ENCODE results near the gene MRPL20.
A peak's percentile ranks its signal among the peaks of the same experiment; 100 is the strongest.
"Not testable (repeated sequence)": the region's sequence is repeated elsewhere in the genome, so short reads cannot be mapped to it uniquely, and the experiment has no call there.

MRPL20 gene

DNA sequence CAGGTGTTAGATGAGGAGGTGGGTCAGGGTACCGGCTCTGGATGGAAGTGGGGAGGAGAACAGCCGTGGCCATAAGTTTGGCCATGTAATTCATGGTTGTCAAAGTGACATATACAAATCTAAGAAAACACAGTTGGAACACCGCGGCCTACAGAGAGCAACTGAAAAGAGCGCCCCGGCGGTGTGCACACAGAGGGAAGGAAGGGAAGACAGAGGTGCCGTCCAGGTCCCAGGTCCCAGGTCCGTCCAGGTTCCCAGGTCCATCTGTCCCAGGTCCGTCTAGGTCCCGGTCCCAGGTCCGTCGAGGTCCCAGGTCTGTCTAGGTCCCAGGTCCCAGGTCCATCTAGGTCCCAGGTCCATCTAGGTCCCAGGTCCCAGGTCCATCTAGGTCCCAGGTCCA lies 4.5 kb upstream of the MRPL20 start:
- DNase-seq (ENCODE audit: extremely low read depth in 1 of 2, low read depth in 1 of 2) = no peak

DNA sequence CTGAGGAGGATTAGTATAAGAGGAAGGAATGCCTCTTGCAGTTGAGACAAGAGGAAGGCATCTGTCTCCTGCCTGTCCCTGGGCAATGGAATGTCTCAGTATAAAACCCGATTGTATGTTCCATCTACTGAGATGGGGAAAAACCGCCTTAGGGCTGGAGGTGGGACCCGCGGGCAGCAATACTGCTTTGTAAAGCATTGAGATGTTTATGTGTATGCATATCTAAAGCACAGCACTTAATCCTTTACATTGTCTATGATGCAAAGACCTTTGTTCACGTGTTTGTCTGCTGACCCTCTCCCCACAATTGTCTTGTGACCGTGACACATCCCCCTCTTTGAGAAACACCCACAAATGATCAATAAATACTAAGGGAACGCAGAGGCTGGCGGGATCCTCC lies 3.1 kb upstream of the MRPL20 start:
- not testable (repeated sequence) for DNase-seq (ENCODE audit: extremely low read depth in 1 of 2, low read depth in 1 of 2)

DNA sequence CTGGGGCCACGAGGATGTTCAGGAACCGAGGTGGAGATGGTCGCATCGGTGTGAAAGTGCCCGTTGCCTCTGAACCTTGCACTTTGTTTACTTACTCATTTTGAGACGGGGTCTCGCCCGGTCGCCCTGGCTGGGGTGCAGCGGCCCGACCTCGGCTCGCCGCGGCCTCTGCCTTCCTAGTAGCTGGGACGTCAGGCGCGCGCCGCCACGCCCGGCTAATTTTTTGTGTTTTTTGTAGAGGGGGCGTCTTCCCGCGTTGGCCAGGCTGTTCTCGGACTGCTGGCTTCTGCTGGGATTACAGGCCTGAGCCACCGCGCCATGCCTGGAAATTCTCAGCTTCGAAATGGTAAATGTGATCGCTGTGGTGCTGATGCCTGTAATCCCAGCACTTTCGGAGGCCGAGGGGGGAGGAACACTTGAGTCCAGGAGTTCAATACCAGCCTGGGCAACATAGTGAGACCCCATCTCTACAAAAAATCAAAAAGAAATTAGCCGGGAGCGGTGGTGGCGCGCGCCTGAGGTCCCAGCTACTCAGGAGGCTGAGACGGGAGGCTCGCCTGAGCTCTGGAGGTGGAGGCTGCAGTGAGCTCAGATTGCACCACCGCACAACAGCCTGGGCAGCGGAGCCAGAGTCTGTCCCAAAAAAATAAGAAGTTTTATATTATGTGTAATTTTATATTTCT lies 684 bp upstream of the MRPL20 start:
- DNase-seq (ENCODE audit: extremely low read depth in 1 of 2, low read depth in 1 of 2) = no peak

DNA sequence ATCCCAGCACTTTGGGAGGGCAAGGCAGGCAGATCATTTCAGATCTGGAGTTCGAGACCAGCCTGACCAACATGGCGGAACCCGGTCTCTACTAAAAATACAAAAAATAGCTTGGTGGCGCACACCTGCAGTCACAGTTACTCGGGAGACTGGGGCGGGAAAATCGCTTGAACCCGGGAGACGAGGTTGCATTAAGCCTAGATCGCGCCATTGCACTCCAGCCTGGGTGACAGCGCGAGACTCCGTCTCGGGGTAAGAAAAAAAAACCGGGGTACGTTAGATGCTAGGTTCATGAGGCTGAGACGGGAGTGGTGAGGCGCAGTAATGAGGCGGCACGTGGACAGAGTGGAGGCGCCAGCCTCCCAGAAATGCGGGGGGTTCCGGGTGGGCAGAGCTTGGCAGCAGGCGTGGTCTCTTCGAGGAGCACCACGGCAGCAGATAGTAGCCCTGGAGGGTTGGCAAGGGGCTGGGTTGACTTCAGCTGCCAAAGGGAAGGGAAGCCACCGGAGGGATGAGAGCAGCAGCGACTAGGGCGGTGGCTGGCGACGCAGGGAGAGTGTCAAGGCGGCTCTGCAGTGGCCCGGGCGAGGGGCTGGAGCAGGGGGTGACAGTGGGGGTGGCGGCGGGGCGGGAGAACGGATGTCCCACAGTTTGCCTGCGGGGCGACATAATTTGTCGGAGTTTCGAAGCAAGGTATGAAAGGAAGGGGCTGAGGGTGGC lies 832 bp downstream of the MRPL20 start:
- no peak for DNase-seq (ENCODE audit: extremely low read depth in 1 of 2, low read depth in 1 of 2)

DNA sequence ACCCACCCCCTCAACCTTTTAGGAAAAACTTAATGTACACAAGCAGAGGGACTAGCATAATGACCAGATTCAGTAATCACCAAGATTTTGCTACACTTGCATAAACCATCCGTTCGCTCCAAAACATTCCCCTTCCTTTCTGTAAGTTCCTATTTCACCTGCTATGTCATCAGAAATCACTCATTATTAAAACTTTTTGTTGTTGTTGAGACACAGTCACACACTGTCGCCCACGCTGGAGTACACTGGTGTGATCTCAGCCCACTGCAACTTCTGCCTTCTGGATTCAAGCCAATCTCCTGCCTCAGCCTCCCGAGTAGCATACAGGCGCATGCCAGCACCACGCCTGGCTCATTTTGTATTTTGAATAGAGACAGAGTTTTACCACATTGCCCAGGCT lies 3.4 kb downstream of the MRPL20 start:
- no peak for DNase-seq (ENCODE audit: extremely low read depth in 1 of 2, low read depth in 1 of 2)

DNA sequence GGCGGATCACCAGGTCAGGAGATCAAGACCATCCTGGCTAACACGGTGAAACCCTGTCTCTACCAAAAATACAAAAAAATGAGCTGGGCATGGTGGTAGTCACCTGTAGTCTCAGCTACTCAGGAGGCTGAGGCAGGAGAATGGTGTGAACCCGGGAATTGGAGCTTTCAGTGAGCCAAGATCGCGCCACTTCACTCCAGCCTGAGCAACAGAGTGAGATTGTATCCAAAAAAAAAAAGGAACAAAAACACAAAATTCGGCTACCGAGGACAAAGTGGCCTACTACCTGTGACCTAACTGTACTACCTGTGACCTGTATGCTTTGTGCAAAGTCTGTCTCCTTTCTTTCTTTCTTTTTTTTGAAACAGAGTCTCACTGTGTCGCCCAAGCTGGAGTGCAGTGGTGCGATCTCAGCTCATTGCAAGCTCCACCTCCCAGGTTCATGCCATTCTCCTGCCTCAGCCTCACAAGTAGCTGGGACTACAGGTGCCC lies 4.1 kb downstream of the MRPL20 start:
- DNase-seq (ENCODE audit: extremely low read depth in 1 of 2, low read depth in 1 of 2) = not testable (repeated sequence)

DNA sequence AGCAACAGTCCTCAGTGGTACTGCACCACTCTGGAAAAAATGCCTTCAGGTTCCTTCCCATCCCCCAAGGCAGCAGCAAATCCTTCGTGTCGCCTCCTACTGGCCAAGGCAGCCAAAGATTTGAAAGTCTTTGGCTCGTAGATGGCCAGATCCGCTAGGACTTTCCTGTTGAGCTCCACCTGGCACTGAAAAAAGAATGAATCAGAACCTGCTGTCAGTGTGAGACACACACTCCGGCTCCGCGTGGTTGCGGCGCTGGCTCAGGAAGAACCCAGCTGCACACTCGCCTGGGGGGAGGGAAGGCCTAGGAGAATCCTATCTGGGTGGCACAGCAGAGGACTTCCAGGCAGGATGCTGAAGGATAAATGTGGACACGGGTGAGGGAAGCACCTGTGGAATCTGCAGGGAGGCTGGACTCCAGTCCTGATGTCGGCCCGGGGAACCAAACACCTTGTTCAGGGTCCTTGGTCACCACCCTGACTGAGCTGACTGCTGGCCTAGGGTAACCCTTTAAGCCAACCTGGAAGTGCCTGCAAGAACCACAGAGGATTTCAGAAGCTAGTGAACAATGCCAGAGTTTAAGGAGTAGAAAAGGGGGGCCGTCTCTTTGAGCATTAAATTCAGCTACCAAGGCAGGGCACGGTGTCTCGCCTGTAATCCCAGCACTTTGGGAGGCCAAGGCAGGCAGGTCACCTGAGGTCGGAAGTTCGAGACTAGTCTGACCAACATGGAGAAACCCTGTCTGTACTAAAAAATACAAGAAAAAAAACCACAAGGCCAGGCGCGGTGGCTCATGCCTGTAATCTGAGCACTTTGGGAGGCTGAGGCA lies 4.8 kb downstream of the MRPL20 start:
- no peak for DNase-seq (ENCODE audit: extremely low read depth in 1 of 2, low read depth in 1 of 2)

DNA sequence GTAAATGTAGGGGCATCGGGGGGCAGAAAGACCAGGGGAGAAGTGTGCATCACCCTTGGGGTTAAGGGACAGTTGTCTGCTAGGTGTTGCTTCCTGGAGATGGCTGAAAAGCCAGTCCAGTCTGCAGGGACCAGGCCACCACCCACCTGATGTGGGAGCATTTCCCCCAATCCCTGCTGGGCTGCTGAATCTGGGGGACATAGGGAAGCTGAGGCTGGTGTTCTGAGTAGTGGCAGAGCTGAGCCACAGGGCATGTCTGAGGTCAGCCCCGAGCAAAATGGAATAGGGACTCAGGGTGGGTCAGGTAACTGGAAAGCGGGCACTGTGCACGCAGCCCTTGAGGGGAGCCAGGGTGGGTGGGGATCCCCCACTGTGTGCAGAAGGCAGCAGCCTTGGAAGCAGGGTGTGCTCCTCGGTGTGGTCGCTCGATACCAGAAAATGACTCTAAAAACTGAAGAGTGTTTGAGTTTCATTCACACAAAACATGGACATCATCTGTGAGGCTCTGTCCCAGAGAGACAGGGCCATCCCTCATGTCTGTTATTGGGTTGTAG lies 5.6 kb downstream of the MRPL20 start:
- DNase-seq (ENCODE audit: extremely low read depth in 1 of 2, low read depth in 1 of 2) = no peak

DNA sequence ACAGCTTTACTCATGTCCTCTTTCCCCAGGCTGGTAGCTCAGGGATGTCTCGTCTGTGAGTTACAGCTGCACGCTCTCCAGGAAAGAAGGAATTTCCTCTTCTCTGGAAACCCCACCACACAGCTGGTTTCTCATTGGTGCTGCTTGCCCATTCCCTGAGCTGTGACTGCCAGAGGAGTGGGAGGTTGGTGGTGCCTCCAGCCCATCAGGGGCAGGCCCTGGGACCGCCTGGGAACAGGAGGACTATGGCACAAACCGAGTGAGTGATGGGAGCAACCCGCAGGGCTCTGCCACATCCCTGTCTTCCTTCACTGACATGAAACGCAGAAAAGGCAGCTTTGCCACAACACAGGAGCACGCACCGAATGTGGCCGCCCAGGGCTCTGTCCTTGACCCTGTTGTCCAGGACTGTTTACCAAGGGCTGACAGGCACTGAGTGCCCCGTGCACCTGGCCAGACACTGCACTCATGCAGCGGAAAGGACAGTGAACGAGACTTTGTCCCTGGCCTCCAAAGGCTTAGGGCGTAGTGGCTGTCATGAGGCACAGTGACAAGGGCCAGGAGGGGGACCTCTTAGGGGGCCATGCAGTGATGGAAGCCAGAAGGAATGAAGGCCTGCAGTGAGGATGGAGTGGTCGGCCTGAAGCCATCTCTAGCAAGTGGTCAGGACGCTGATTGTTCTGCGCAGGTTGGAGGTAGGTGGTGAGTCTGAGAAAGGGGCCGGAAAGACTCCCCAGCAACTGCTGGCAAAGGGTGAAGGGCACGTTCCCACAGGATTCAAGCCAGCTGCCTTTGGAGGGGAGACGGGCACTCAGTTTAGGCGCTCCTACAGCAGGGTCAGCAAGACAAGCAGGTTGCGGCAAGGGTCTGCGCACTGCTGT lies 6.3 kb downstream of the MRPL20 start:
- DNase-seq (ENCODE audit: extremely low read depth in 1 of 2, low read depth in 1 of 2) = no peak

DNA sequence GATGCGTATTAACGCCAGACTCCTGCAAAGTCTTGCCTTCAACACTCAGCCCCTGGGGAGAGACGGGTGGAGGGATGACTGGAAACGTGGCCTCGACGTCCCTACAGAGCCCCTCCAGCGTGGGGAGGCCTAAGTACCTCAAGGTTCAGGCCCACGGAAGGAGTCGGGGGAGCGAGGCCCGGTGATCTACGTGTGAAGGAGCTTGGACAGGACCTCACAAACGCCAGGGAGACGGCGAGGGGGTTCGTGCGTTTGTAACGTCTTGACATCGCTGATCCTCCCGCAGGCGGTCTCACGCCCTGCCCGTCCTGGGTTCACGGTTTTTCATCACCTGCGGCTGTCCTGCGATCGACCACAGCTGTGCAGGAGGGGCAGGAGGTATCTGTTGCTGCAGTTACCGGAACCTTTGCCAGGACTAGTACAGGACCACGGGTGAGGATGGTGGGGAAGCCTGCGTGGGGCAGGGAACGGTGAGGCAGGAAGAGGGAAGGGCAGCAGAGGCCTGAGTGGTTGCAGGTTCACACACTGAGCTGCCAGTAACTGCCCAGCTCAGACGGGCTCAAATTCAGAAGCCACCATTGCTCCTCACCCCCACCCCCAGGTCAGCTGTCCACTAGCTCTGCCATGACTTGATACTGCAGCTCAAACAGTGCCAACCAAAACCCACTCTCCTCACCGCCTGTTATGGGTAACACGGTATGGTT lies 7.1 kb downstream of the MRPL20 start:
- no peak for DNase-seq (ENCODE audit: extremely low read depth in 1 of 2, low read depth in 1 of 2)

DNA sequence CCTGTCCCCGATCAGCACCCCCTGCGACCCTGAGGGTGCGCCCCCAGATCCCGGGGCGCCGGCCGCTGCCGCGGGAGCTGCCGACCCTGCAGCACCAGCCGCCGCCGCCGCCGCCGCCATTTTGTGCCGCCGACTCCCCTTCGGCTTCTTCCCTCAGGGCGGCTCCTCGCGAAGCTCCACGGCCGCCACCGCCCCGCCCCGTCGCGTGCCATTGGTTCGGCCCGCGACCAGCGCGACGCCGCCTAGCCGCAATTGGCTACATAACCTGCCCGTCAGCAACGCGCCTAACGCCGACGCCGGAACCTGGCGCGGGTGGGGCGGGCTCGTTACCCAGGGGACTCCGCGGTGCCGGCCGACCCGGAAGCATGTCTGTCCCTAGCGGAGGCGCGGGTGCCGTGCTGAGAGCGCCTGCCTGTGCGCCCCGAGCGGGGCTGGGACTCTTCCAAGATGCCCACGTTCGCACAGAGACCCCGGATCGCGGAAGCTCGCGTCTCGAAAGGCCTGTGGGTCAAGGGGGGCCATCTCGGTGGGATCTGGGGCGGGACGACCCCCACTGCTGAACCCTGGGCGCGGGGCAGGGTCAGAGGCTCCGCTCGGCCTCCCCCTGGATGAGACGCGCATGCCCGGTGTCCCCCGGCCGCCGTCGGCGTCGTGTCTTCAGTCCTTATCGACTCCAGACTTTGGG lies 7.8 kb downstream of the MRPL20 start, which contains the start of gene CCNL2:
Gene CCNL2, minus strand, starts transcription at position 149 of the 685 bp plus-strand sequence. Its CDS starts 29 bp downstream, at position 120.
- peak; percentile 98 to 100 for DNase-seq (ENCODE audit: extremely low read depth in 1 of 2, low read depth in 1 of 2)

DNA sequence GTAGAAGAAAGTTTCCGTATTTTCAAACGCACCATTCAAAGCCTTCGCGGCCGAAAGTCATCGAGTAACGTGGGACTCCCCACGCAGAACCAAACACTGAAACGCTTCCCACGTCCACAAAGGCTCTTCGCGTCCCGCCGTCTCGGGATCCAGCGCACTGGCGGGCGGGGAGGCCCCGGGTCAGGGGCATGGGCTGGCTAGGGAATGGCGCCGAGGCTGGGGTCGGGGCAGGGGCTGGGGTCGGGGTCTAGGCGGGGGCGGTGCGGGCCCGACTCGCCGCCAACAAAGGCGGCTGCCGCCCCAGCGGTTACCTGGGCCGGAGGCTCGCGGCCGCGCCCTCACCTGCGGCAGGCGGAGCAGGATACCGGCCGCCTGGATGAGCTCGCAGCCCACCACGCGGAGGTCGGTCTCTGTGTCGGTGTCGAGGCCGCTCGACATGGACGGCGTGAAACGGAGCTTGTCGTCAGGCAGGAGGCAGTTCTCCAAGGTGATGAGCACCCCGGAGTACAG lies 8.4 kb downstream of the MRPL20 start:
- no peak for DNase-seq (ENCODE audit: extremely low read depth in 1 of 2, low read depth in 1 of 2)

DNA sequence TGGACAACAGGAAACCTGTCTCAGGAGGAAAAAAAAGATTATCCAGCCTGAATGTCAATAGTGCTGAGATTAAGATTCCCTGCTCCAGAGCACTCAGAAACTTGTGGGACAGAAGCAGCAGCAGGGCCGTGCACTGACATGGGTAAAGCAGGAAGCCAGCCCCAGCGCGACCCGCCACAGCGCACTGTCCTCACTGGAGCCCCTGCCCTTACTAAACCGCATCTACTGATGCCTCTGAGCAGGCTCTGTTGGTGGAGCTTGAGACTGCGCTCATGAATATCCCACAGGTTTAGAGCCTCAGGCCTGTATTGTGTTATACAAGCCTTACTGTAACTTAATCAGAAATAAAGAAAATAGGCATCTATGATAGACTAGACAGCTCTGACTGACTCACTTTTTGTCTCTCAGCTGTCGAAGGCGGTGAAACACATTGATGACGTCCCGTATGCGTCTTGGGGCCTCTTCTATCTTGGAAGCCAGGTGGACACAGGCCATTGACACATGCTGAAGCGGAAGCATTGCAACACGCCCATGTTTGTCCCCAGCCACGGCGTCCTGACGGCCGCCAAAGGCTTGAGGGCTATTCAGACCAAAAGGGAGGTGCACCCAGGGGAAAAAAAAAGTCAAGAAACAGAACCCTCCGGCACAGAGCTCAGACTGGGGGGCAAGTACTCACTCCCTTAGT lies 9.1 kb downstream of the MRPL20 start:
- no peak for DNase-seq (ENCODE audit: extremely low read depth in 1 of 2, low read depth in 1 of 2)

DNA sequence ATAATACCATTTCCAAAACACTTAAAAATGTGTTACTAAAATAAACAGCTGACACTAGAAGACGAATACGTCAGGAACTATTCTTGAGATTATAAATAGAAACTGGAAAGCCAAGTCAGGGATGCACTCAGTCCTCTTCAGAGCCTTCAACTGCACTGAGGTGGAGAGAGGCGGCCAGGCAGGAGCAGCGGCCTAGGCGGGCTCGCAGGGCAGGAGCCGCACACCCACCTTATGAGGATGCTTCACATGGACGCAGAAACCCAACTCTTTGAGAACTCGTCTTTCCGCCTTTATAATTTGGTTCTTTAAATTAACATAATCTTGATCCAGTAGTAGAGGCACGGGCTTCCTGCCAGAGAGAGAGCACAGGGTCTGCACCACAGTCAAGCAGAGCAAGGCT lies 11.9 kb downstream of the MRPL20 start:
- no peak for DNase-seq (ENCODE audit: extremely low read depth in 1 of 2, low read depth in 1 of 2)

DNA sequence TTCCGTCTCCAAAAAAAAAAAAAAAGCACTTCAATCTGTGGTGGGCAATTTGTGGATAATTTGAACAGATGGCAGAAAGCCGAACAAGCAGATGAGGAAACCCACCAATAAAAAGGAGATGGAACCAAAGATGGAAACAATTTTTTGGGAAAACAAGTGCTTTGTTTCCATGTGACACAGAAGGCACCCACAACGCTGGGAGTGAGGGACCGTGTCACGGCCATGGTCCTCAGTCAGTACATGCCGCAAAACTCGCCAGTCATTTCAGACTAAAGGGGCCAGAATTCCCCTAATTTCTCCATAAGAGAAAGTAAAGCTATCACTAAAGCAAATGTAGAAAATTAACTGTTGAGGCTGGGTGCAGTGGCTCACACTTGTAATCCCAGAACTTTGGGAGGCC lies 13.0 kb downstream of the MRPL20 start:
- no peak for DNase-seq (ENCODE audit: extremely low read depth in 1 of 2, low read depth in 1 of 2)

DNA sequence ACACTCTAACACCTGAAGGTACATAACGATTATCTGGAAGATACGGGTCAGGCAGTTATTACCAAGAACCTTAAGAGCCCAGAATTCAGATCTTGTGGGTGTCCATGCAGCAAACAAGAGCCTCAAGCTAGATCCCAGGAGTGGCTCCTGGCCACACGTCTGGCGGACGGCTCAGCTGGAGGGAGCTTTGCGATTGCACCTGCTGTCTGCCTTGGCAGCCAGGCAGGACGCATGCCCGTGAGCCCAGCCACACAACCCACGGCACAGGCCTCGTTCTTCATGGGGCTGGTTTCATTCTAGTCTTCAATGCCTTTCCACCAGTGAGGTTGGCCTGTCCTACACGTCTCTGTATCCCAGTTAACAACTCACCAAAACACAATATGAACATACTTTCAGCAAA lies 13.7 kb downstream of the MRPL20 start:
- no peak for DNase-seq (ENCODE audit: extremely low read depth in 1 of 2, low read depth in 1 of 2)

DNA sequence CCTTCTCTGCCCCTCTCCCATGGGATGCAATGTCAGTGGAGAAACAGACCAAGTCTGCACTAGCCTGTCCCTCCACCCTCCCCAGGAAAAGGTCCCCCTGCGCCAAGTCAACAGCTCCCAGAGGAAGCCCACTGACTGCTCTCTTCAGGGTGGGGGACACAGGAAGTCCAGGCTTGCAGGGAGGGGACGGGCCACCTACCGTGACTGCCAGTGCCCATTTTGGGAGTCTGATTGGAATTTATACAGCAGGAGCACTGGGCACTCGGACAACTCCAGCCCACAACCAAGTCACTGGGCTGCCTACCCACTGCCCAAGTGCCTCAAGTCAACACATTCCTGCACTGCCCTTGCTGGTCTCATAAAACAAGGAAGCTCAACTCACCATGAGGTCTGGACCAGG lies 14.1 kb downstream of the MRPL20 start:
- DNase-seq (ENCODE audit: extremely low read depth in 1 of 2, low read depth in 1 of 2) = no peak

DNA sequence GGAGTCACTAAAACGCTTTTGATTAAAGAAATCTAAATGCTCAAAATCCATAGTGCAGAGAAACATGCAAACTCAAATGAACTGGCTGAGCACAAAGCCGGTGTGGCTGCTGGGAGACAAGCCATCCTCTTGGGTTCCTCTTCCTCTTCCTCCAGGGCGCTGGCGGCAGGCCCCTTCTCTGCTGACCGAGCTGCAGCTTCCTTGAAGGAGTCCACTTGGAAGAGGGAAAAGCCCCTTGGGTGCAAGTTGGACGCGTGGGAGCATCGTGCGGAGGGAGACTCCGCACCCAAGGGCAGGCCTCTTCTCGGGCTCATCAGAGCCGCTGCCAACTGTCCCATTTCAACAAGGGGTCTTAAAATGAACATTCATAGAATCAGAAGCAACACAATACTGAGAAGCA lies 15.9 kb downstream of the MRPL20 start:
- no peak for DNase-seq (ENCODE audit: extremely low read depth in 1 of 2, low read depth in 1 of 2)

Measured in stimulated activated CD8-positive, alpha-beta memory T cell treated with anti-CD3 and anti-CD28 coated beads, Interleukin-7, amount 100 ng/mL, for 48 hours (primary cell).